ENCODE measurements around the gene METTL13. TPM values are rescaled to one million over a fixed set of nuclear protein-coding genes. Genes with fewer than 3 reads are reported as not detected.

The METTL13 gene
- 10 to 100 TPM; 63.7 to 65.8 TPM for total RNA-seq
- polyA plus RNA-seq: 35.1 TPM

- CTCF ChIA-PET: interaction anchor here (1.0 to 1.6 kb wide), 4 partner anchors 18 to 41 kb away, joined by 3 to 7 read pairs (median 5); no protein-coding TSS in a partner anchor
- no peaks in the 10 kb centered on the region for H3K9me3 ChIP-seq (ENCODE audit: low read length)
- H3K4me3 Mint-ChIP-seq: peak within 1 kb of the TSS; percentile 89 to 99 (median 95)
- POLR2A ChIA-PET: interaction anchor here (0.5 to 3.5 kb wide), 6 partner anchors 39 to 296 kb away, joined by 3 to 40 read pairs (median 4); partner anchors contain the start of genes PRRC2C and VAMP4
- H3K27ac Mint-ChIP-seq: peak within 1 kb of the TSS; percentile 72 to 99 (median 96)
- DNase-seq: peak; percentile 96 to 99 (median 99)
- peaks cover 39 to 62% (median 59%) of the 10 kb centered on the region in 3 donors for H3K4me1 Mint-ChIP-seq
- H3K27ac ChIP-seq (ENCODE audit: low read depth, low read length): peak within 1 kb of the TSS; percentile 72
- peaks cover 0 to 6% of the 10 kb centered on the region in 2 donors for H3K27me3 Mint-ChIP-seq
- H3K27me3 ChIP-seq (ENCODE audit: insufficient read depth, low read length, poor library complexity, severe bottlenecking): no peaks in the 10 kb centered on the region
- peaks cover 7% of the 10 kb centered on the region for H3K36me3 ChIP-seq (ENCODE audit: insufficient read depth, low read length)
- H3K36me3 Mint-ChIP-seq: peaks cover 4 to 41% (median 10%) of the 10 kb centered on the region in 3 donors
- H3K4me3 ChIP-seq (ENCODE audit: low read length): peak within 1 kb of the TSS; percentile 79
- H3K9me3 Mint-ChIP-seq: no peaks in the 10 kb centered on the region
- peaks cover 52% of the 10 kb centered on the region for H3K4me1 ChIP-seq (ENCODE audit: insufficient read depth, low read length)
Measured at GRCh38 chr1:171781176-171781875, at the start of gene METTL13. Gene METTL13, plus strand, starts transcription at chr1:171781660. Its CDS starts 308 bp downstream, at chr1:171781968.

- no peak for DNase-seq
- H3K4me3 ChIP-seq (ENCODE audit: low read length): no peak overlapping the region
- Mint-ChIP-seq H3K36me3 (peaks cover 6 to 52% (median 16%) of the 10 kb centered on the region in 3 donors), H3K27me3 (no peaks in the 10 kb centered on the region), H3K4me3 (no peak overlapping the region), H3K4me1 (peaks cover 42 to 68% (median 62%) of the 10 kb centered on the region in 3 donors), H3K9me3 (no peaks in the 10 kb centered on the region), H3K27ac (peak overlapping the region in 1 of 8 donors; percentile 38)
- no peaks in the 10 kb centered on the region for H3K27me3 ChIP-seq (ENCODE audit: insufficient read depth, low read length, poor library complexity, severe bottlenecking)
- peaks cover 23% of the 10 kb centered on the region for H3K4me1 ChIP-seq (ENCODE audit: insufficient read depth, low read length)
- H3K9me3 ChIP-seq (ENCODE audit: low read length): no peaks in the 10 kb centered on the region
- ChIA-PET CTCF (no interaction called here), POLR2A (interaction anchor here (1.2 kb wide), 1 partner anchor 45 kb away, joined by 3 read pairs; no protein-coding TSS in a partner anchor)
- peaks cover 9% of the 10 kb centered on the region for H3K36me3 ChIP-seq (ENCODE audit: insufficient read depth, low read length)
- no peak overlapping the region for H3K27ac ChIP-seq (ENCODE audit: low read depth, low read length)
Measured at GRCh38 chr1:171736196-171736595, 45.3 kb upstream of the METTL13 start.

- peaks cover 6 to 51% (median 10%) of the 10 kb centered on the region in 3 donors for H3K36me3 Mint-ChIP-seq
- peak overlapping the region in 3 of 8 donors; percentile 70 to 100 (median 99) for H3K27ac Mint-ChIP-seq
- peaks cover 58 to 73% (median 65%) of the 10 kb centered on the region in 3 donors for H3K4me1 Mint-ChIP-seq
- ChIA-PET POLR2A (no interaction called here), CTCF (no interaction called here)
- H3K27me3 Mint-ChIP-seq: peaks cover 0 to 2% of the 10 kb centered on the region in 2 donors
- no peaks in the 10 kb centered on the region for H3K27me3 ChIP-seq (ENCODE audit: insufficient read depth, low read length, poor library complexity, severe bottlenecking)
- H3K4me1 ChIP-seq (ENCODE audit: insufficient read depth, low read length): peaks cover 40% of the 10 kb centered on the region
- no peaks in the 10 kb centered on the region for H3K9me3 Mint-ChIP-seq
- no peaks in the 10 kb centered on the region for H3K9me3 ChIP-seq (ENCODE audit: low read length)
- H3K36me3 ChIP-seq (ENCODE audit: insufficient read depth, low read length): peaks cover 9% of the 10 kb centered on the region
- DNase-seq: no peak
- peak overlapping the region in 3 of 7 donors; percentile 93 to 99 (median 99) for H3K4me3 Mint-ChIP-seq
- H3K27ac ChIP-seq (ENCODE audit: low read depth, low read length): no peak overlapping the region
- no peak overlapping the region for H3K4me3 ChIP-seq (ENCODE audit: low read length)
Measured at GRCh38 chr1:171738911-171739310, 42.5 kb upstream of the METTL13 start.

- Mint-ChIP-seq H3K4me1 (peaks cover 57 to 73% (median 69%) of the 10 kb centered on the region in 3 donors), H3K27ac (peak overlapping the region; percentile 15 to 100 (median 97)), H3K36me3 (peaks cover 6 to 47% (median 10%) of the 10 kb centered on the region in 3 donors), H3K27me3 (peaks cover 0 to 2% of the 10 kb centered on the region in 2 donors), H3K9me3 (no peaks in the 10 kb centered on the region), H3K4me3 (peak overlapping the region; percentile 25 to 100 (median 99))
- no peak for DNase-seq
- CTCF ChIA-PET: no interaction called here
- H3K36me3 ChIP-seq (ENCODE audit: insufficient read depth, low read length): peaks cover 9% of the 10 kb centered on the region
- no peak overlapping the region for H3K27ac ChIP-seq (ENCODE audit: low read depth, low read length)
- H3K4me3 ChIP-seq (ENCODE audit: low read length): no peak overlapping the region
- no peaks in the 10 kb centered on the region for H3K27me3 ChIP-seq (ENCODE audit: insufficient read depth, low read length, poor library complexity, severe bottlenecking)
- H3K4me1 ChIP-seq (ENCODE audit: insufficient read depth, low read length): peaks cover 42% of the 10 kb centered on the region
- POLR2A ChIA-PET: no interaction called here
- no peaks in the 10 kb centered on the region for H3K9me3 ChIP-seq (ENCODE audit: low read length)
Measured at GRCh38 chr1:171739656-171740055, 41.8 kb upstream of the METTL13 start.

- Mint-ChIP-seq H3K9me3 (no peaks in the 10 kb centered on the region), H3K27me3 (peaks cover 0 to 2% of the 10 kb centered on the region in 2 donors), H3K27ac (peak overlapping the region in 7 of 8 donors; percentile 41 to 100 (median 99)), H3K36me3 (peaks cover 6 to 43% (median 7%) of the 10 kb centered on the region in 3 donors), H3K4me1 (peaks cover 54 to 68% (median 63%) of the 10 kb centered on the region in 3 donors), H3K4me3 (peak overlapping the region; percentile 32 to 100 (median 99))
- CTCF ChIA-PET: interaction anchor here (0.8 to 1.6 kb wide), 2 partner anchors 10 to 41 kb away, joined by 3 to 5 read pairs; partner anchors contain the start of gene METTL13
- Histone ChIP-seq H3K4me3 (ENCODE audit: low read length) (peak overlapping the region; percentile 96), H3K36me3 (ENCODE audit: insufficient read depth, low read length) (peaks cover 9% of the 10 kb centered on the region), H3K27me3 (ENCODE audit: insufficient read depth, low read length, poor library complexity, severe bottlenecking) (no peaks in the 10 kb centered on the region), H3K9me3 (ENCODE audit: low read length) (no peaks in the 10 kb centered on the region), H3K4me1 (ENCODE audit: insufficient read depth, low read length) (peaks cover 42% of the 10 kb centered on the region), H3K27ac (ENCODE audit: low read depth, low read length) (peak overlapping the region; percentile 9)
- no peak for DNase-seq
- POLR2A ChIA-PET: interaction anchor here (0.5 to 3.9 kb wide), 2 partner anchors 9 to 41 kb away, joined by 3 to 40 read pairs; partner anchors contain the start of gene METTL13
Measured at GRCh38 chr1:171740356-171740863, 41.0 kb upstream of the METTL13 start.

- Mint-ChIP-seq H3K27me3 (peaks cover 0 to 2% of the 10 kb centered on the region in 2 donors), H3K9me3 (no peaks in the 10 kb centered on the region), H3K4me1 (peaks cover 53 to 63% (median 60%) of the 10 kb centered on the region in 3 donors), H3K4me3 (peak overlapping the region; percentile 93 to 100 (median 99)), H3K27ac (peak overlapping the region; percentile 95 to 100 (median 100)), H3K36me3 (peaks cover 4 to 35% (median 6%) of the 10 kb centered on the region in 3 donors)
- no peaks in the 10 kb centered on the region for H3K27me3 ChIP-seq (ENCODE audit: insufficient read depth, low read length, poor library complexity, severe bottlenecking)
- H3K27ac ChIP-seq (ENCODE audit: low read depth, low read length): peak overlapping the region; percentile 98
- peak; percentile 1 to 60 (median 22) for DNase-seq
- peak overlapping the region; percentile 96 for H3K4me3 ChIP-seq (ENCODE audit: low read length)
- H3K4me1 ChIP-seq (ENCODE audit: insufficient read depth, low read length): peaks cover 42% of the 10 kb centered on the region
- H3K9me3 ChIP-seq (ENCODE audit: low read length): no peaks in the 10 kb centered on the region
- CTCF ChIA-PET: interaction anchor here (0.8 to 3.1 kb wide), 4 partner anchors 11 to 256 kb away, joined by 3 to 11 read pairs (median 4); partner anchors contain the start of genes METTL13 and PRRC2C
- POLR2A ChIA-PET: interaction anchor here (0.5 to 3.9 kb wide), 4 partner anchors 8 to 257 kb away, joined by 3 to 40 read pairs (median 4); partner anchors contain the start of gene METTL13
- peaks cover 9% of the 10 kb centered on the region for H3K36me3 ChIP-seq (ENCODE audit: insufficient read depth, low read length)
Measured at GRCh38 chr1:171740987-171741871, 40.2 kb upstream of the METTL13 start.
